HG03565 (cell line): ENCODE results near the gene CD81.

Experiments
- ATAC-seq: cut with Tn5 transposase; IDR thresholded peaks from one replicate; pipeline ENCODE4 v1.9.1; 2021; ENCODE audit warnings: mild to moderate bottlenecking, moderate library complexity; ENCODE audit not compliant: unreplicated experiment

The CD81 gene

DNA sequence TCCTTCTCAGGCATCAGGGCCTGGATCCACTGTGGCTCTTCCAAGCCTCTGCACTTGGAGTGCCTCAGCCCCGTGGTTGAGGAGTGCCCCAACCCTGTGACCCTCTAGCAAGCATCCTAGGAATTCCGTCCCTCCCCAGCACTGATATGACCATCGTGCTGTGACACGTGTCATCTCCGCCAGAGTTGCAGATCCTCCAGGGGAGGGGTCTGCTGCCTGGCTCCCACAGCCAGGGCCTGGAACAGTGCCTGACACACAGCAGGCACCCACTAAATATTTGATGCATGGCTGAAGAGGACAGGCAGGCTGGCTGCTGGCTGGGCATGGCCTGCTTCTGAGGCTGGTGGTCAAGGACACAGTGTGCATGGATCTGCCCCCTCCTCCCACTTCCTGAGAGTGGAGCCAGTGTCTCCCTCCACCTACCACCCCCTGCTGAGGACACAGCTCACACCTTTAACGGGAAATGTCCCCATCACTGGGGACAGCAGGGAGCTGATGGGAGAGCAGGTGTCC is 1.7 kb upstream of the CD81 start:
- no peak for ATAC-seq

DNA sequence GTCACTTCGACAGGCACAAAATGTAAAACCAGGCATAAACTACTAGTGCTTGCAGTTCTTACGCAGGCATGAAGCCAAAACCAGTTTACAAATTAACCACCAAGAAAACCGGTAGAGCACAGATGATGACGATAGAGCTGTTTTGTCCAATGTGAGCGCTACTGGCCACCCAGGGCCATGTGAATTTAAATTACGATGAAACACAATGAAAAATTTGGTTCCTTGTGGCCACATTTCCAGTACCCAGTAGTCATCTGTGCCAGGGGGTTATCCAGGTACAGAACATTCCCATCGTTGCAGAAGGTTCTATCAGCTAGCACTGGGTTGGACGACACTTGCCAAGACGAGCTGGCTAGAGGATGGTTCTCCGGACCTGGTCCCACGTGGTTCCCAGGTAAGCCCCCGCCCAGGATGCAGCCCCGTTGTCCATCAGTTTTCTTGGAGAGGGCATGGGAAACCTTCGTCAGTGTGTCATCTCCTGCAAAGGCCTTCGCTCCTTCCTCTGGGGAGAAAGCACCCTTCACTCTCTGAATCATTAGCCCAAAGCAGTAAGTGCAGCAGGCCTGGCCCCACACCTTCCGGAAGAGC is 1.1 kb upstream of the CD81 start:
- ATAC-seq, result no peak

DNA sequence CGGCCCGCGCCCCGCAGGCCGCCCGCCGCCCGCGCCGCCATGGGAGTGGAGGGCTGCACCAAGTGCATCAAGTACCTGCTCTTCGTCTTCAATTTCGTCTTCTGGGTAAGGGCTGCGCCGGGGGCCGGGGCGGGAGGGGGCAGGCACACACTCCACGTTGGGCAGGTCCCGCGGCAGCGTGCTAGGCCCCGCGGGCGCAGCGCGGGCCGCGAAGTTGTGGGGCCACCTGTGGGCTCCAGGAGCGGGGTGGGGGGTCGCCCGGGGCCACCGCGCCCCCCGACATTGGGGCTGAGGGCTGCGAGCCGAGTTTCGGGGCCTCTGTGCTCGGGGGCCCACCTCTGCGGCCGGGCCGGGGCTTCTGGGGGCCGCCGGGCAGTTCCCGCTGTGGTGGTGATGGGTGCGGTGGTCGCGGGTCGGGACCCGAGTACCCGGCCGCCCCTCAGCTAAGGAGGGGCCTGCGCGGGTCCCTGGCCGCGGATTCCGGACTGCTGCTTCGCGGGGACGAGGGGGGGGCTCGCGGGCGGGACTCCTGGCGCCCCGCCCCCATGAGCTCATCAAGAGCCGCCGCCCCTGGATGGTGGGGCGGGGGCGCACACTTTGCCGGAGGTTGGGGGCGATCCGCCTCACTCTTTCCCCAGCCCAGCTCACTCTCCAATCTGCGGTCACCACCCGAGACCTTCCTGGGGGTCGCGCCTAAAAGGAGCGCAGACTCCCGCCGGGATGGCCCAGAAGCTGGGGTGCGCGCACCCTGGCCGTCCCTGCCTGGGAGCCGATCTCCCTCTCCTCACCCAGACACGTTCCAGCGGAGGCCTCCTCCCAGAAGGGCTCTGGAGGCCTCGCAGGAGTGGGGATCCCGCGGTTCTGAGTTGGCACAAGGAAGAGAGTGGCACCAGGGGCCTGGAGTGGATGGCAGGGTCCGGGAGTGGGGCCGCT is 667 bp downstream of the CD81 start:
- no peak for ATAC-seq

DNA sequence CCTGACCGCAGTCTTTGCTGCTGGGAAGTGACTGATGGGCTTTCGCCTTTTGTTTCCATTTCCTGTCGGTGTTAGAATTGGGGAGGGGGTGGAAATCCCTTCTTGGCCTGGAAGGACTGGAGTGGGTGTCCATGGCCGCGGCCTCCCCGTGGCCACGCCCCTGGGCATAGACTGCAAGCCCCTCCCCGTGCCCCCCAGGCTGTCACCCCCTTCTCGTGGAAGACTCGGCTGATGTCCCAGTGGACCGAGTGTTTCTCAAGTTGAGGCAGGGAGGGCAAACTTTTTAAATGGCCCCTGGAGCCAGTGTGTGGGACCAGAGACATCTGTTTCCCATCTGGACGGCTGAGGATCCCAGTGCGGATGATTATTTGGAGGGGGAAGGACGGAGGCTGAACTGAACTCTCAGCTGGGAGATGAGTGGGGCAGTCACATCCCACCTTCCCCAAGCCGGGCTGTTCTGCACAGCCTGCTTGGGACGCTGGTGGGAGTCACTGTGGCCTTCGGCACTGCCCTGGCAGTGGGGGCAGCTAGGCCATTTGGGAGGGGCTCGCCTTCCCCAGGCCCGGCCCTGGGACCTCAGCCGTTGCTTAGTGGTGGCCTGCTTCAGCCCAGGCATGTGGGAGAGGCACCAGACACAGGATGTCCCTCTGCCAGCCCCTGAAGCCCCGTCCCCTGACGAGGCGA is 1.6 kb downstream of the CD81 start:
- ATAC-seq, result no peak

DNA sequence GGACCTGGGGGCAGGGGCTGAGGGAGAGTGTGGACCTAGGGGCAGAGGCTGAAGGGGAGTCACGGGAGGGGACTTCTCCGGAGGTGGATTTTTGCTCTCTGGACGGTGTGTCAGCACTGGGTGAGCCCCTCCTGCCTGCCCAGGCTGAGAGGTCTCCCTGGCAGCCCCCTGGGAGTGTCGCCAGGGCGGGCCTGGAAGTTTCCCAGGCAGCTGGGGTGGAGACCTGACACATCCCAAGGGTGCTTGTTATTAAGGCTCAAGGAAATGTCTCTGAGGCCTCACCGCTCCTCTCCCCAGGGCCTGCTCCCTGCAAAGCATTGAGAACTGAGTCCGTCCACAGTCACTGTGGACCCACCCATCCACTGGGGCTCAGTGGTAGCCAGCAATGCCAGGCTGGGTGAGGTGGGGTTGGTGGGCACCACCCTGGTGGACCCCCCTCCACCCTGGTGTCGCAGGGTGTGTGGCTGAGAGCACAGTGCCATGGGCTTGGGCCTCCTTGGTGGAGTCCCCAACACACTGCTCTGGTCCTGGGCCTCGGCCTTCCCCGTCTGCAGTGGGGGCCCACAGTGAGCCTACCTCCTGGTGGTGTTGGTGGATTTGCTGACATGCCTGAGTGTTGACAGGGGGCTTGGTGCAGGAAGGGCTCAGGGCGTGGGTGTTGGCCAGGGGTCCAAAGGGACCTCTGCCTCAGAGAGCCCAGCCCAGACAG is 2.5 kb downstream of the CD81 start:
- ATAC-seq, result no peak

DNA sequence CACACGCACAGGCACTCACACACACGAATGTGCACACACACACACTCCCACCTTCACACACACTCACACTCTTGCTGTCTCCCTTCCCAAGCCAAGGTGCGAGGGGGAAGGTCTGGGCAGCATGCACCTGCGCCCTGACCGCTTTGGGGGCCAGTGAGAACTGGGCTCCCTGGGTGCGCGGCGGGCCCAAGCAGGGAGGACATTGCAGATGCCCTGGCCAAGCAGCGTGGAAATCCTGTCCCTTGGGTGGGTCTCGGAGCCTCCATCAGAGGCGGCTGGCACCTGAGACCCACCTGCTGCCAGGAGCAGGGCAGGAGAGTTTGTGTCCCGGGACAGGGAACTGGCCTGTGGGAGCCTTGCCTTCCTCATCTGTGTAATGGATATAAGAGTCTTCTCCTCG is 3.3 kb downstream of the CD81 start:
- no peak for ATAC-seq

DNA sequence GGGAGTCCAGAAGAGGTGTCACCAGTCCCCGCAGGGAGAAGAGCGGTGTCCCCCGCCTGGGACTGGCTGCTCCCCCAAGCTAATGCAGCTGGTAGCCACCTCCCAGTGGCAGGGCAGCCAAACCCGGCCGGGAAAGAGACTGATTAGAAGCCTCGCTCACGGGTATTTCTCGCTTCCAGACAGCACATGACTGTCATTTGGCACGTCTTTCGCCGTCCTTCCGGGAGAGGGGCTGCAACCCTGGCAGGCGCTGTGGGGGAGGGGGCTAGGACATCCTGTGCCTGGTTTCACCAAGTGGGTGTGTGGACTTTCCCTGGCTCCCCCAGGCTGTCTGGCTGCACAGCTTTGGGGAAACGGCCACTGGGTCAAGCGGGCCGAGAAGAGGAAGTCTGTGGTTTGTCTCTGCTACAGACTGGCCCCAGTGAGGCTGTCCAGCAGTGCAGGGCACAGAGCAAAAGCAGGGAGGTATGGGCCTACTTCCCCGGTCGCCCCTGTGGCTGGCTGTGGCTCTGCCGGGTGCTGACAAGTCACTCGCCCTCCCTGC is 3.8 kb downstream of the CD81 start:
- ATAC-seq, result no peak

DNA sequence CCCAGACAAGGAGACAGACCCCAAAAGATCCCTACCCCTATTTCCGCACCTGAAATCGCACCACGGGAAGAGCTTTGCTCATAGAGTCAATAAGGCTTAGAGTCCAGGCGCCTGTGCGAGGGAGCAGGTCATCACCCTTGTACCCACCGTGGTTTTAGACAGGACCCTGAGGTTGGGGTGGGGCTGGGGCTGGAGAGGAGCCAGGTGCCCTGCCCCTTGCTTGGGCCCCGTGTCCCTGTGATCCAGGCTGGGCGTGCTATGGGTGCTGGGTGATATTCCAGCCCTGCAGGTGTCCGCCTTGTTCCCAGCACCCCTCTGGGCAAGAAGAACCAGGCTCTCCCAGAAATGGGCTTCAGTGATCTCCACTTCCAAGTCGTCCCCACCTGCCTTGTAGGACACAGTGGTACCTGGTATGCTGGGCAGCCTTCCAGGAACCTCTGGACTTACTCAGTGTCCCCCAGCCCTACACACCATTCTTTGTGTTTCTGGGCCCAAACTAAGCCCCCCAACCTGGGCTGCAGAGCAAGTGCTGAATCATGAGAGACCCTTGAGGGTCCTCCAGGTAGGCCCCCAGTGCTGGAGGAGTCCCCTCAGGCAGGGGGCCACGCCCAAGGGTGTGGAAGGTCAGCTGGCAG is 4.5 kb downstream of the CD81 start:
- ATAC-seq, result no peak

DNA sequence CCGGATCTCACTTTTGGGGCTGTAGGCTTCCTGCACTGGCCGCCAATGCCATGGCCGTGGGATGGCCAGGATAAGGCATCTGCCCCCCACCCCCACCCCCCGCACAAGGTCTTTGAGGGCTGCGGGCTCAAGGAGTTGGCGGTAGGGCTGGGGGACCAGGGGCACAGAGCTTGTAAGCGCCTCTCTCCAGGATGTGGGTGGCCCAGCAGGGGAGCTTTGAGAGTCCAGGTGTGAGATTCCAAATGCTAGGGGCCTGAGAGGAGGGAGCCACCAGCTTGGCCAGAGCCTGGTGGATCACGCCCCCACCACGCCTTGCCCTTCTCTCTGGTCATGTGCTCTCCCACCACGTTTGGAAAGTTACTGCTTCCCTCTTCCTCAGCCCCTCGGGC is 5.0 kb downstream of the CD81 start:
- no peak for ATAC-seq

DNA sequence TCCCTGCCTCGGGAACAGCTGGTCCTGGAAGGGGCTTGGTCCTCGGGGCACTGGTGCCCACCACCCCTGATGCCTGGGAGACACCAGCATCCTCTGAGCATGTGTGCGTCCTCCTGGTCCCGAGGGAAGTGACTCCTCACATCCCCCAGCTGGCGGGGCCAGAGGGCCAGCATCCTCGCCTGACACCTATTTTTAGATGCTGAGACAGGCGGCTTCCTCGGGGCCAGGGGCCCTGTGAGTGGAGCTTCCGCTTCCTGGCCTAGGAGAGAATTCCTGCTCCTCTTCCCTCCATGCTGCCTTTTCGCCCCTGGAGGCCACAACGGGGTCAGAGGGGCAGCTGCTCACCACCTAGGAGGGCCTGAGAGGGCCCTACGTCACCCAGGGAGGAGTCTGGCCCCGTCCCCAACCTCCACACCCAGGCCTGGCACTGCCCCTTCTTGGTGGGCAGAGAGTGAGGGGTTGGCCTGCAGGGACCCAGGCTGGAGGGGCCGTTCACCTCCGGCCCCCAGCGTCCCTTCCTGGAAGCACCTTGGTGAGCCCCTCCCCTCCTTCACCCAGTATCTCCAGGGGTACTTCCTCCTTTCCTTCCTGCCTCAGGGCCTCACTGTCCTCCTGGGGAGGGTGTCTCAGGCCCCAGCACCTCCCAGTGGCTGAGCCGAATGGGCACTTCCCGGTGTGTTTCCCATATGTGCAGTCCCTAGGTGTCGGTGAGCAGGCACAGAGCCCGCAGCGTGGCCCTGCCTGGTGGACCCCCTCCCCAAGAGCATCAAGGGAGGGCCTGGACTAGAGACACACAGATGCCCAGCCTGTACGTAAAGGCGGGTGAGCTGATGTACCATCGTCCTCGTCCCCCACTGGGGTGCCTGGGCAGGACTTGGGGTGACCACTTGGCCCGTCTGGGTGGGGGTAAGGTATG is 6.1 kb downstream of the CD81 start:
- no peak for ATAC-seq

DNA sequence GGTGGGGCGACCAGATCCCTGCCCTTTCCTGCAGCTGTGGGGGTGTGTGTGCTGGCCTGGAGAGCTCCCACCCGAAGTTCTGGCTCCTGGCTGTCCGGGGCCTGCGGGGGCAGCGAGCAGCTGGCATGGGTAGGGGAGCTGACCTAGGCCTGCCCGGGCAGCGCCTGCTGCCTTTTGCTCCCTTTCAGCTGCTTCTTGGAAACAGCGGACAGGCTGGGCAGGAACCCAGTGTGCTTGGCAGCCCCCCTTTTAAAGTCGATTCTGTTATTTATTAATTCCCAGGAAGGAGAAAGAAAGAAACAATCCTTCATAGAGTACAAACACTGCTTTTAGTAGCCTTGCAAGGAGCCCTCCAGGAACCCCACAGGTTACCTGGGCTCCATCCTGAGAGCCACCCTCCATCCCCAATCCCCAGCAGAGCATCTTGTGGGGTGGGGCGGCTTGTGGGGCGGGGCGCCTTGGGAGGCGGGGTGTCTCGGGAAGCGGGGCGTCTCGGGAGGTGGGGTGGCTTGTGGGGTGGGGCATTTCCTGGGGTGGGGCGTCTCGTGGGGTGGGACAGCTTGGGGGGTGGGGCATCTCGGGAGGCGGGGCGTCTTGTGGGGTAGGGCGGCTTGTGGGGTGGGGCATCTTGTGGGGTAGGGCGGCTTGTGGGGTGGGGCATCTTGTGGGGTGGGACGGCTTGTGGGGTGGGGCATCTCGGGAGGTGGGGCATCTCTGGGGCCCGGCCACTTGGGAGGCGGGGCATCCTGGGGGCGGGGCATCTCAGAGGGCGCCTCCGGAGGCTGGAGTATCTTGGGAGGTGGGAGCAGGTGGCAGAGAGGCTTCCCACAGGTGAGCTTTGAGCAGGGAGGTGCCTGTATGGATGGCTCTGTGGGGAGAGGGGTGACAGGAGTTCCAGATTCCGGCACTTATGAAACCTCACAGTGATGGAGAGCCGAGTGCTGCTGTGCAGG is 7.0 kb downstream of the CD81 start:
- no peak for ATAC-seq

DNA sequence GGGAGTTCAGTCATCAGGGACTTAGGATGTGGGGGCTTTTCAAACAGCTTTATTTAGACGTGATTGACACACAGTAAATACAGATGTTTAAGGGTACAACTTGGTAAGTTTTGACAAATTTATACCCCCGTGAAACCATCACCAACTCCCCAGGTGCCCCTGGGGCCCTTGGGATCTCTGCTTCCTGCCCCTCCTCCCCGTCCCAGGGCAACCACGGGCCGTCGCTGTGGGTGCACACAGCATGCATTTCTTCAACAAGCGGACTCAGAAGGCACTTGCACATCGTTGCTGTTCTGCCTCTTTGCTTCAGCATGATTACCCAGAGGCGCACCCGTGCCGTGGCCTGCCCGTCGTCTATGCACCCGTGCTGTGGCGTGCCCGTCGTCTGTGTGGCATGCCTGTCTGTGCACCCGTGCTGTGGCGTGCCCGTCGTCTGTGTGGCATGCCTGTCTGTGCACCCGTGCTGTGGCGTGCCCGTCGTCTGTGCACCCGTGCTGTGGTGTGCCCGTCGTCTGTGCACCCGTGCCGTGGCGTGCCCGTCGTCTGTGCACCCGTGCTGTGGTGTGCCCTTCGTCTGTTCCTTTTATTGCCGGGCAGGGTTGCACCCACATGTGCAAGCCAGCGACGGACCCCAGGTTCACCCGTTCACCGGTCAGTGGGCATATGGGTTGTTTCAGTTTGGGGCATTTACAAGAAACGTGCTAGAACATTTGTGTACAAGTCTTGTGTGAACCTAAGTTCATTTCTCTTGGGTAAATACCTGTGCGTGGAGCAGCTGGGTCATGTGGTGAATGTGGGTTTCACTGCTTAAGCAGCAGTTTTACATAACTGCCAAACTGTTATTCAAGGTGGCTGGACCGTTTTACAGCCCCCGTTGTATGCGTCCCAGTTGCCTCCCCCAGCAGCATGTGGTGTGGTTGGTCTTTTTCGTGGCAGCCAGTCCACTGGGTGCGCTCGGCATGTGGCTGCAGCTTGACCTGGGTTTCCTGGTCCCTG is 8.3 kb downstream of the CD81 start:
- no peak for ATAC-seq

DNA sequence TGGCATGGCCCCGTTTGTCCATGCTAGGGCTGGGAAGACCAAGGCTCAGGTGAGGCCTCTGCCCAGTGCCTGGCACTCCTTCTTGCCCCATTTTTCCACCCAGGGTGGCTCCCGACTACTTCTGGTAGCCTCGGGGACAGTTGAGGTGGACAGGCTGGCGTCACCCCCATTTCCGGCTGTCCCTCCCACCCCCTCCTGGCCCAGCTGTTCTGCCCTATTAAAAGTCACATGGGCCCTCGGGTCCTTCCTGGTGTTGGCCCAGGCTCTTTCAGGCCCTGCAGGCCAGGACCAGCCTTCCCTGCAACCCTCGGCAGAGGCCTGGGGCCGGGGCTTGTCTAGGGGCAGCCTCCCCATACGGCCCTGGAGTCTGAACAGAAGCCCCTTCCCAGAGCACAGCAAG is 9.5 kb downstream of the CD81 start:
- no peak for ATAC-seq

DNA sequence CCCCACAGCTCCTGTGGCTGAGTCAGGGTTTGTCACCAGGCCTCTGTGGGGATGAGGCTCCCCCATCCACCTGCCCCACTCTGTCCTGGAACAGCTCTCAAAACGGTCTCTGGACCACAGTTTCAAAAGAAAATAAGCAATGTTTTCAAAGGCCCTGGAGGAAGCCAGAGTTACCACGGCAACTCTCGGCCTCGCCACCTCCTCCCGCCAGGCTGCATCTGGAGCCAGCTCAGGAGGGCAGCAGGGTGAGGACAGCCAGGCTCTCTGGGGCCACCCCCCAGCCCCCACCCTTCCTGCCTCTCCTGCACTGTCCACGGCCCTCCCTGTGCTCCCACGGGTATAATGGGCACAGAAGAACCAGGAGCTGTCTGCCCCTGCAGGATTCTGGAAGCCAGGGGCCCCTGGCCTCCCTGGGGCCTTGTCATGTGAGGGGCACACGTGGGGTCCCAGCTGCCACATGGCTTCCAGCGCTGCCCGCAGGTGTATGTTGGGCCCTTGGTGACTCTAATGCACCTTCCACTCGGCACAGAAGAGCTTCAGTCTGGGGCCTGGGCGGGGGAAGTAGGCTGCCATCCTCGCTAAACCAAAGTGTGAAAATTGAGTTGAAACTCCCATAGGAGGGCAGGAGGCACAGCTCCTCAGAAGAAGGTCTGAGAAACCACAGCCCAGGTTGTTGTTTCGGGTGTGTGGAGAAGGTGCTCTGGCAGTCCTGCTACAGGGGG is 10.3 kb downstream of the CD81 start:
- no peak for ATAC-seq

DNA sequence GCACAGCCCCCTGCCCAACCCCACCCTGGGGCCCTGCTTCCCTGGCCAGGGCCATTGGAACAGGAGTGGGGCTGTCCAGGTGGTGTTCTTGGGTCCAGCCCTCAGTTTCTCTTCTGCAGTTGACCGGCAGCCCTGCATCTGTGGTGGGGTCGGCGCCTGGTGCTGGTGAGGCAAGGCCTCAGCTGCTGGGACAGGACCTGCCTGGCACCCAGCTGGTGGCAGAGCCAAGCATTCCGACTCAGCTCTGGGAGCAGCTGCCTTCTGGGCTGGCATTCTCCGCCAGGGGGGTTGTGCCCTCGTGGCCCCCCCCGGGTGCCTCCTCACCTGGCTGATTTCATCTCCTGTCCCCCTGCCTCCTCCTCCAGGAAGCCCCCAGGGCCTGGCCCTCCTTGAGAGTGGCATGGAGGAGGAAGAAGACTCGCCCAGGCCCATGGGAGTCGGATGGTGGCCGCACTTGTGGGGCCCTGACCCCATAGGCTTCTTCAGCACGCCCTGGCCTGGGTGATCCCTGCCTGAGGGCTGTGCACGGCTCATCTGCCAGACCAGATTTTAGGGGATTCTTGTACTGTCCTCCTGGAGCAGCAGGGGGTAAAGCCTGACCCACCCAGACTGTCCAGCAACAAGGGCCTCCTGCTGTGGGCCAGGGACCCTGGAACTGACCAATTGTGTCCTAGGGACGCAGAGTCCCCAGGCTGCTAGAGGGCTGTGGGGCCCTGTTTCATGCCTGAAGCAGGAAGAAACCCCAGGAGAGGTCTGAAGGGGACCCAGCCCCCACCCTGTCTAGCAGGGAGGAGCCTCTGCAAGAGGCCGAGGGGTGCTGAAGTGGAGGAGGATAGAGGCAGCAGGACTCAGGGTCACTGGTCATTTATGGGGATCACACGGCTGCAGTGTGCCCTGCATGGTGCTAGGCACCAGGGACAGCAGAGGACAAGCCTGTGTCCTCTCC is 11.6 kb downstream of the CD81 start:
- ATAC-seq, result no peak
